Right lobe of liver (tissue), 4 donors: ENCODE data around the gene SPATA1.

ENCODE experiments used
- CTCF ChIP-seq, 4 donors: fragments of 200-600 bp in 3 of 4; fragments of 450-650 bp in 1 of 4; IDR thresholded peaks; one replicate each; pipeline versions ENCODE4 v1.5.1 to v1.8.0; 2016 to 2022; ENCODE audit warnings: antibody characterized with exemption in 4 of 4, mild to moderate bottlenecking in 2 of 4
- POLR2A ChIP-seq: fragments of 450-650 bp; IDR thresholded peaks from one replicate; pipeline ENCODE4 v1.6.1; 2017; ENCODE audit warnings: antibody characterized with exemption, mild to moderate bottlenecking
- donor health status: DM: no; HTN: no; CAD: no.
- donor health status: DM: no; HTN: no; CAD: no.
- donor health status: DM: no; HTN: yes; CAD: no.

- TF ChIP-seq CTCF (IDR thresholded peaks at IDR 0.05) (no peak), POLR2A (no peak)
Measured at GRCh38 chr1:84597011-84597410, 90.8 kb downstream of the SPATA1 start.
